Activated naive CD4-positive, alpha-beta T cell treated with Interleukin-2 at 50 U/mL for 16 hours (primary cell): ENCODE data around the gene SLC22A13.
"Not testable (repeated sequence)": the region's sequence is repeated elsewhere in the genome, so short reads cannot be mapped to it uniquely, and the experiment has no call there.

Experiments used
- DNase-seq: peaks from one replicate; pipeline ENCODE4 v3.0.0-alpha.2; 2020

The SLC22A13 gene, protein sequence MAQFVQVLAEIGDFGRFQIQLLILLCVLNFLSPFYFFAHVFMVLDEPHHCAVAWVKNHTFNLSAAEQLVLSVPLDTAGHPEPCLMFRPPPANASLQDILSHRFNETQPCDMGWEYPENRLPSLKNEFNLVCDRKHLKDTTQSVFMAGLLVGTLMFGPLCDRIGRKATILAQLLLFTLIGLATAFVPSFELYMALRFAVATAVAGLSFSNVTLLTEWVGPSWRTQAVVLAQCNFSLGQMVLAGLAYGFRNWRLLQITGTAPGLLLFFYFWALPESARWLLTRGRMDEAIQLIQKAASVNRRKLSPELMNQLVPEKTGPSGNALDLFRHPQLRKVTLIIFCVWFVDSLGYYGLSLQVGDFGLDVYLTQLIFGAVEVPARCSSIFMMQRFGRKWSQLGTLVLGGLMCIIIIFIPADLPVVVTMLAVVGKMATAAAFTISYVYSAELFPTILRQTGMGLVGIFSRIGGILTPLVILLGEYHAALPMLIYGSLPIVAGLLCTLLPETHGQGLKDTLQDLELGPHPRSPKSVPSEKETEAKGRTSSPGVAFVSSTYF

GRCh38 chr3:38265604-38266307 lies at the start of gene SLC22A13:
TSS of gene SLC22A13 (plus strand) at chr3:38265812. CDS start at chr3:38265861, 49 bp downstream.
- DNase-seq: no peak

GRCh38 chr3:38219609-38220197 lies 45.9 kb upstream of the SLC22A13 start:
- DNase-seq: no peak

GRCh38 chr3:38221005-38221404 lies 44.6 kb upstream of the SLC22A13 start:
- no peak for DNase-seq

DNA sequence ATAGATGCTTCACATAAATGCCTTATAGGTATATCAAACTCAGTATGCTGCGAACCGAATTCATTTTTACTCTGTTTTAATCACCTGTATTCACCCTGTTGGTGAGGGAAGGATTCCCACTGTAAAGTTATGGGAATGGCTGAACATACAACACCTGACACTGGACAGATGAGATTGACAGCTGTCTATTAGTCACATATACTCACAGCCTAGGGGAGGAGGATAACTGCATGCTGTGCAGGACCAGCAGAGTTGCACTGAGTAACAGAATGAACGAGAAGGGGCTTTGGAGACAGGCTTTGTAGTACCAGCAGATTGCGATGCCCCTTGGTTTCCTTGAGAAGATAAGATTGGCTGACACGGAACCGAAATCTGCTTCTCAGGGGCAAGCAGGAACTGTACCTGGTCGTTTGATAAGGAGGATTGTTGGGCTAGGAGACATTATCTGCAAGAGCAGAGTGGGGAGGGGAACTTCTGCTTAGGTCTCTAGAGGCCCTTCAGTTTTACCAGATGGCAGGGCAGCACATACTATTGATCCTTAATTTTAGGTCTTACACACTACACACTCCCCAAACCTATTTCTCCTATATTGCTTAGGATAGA lies 43.5 kb upstream of the SLC22A13 start:
- no peak for DNase-seq

DNA sequence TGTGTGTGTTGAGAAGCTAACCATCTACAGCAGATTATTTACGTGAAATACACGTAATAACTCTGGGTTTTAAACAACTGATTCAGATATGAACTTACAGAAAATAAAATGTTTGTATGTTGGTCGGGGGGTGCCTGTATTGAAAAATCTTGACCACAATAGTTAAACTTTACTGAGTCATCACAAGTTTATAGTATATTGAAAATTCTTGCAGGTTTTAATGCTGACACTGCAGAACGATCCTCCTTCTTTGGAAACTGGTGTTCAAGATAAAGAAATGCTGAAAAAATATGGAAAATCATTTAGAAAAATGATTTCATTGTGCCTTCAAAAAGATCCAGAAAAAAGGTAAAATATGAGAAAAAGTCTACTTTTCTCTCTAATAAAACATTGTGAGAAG lies 41.3 kb upstream of the SLC22A13 start:
- DNase-seq: no peak

DNA sequence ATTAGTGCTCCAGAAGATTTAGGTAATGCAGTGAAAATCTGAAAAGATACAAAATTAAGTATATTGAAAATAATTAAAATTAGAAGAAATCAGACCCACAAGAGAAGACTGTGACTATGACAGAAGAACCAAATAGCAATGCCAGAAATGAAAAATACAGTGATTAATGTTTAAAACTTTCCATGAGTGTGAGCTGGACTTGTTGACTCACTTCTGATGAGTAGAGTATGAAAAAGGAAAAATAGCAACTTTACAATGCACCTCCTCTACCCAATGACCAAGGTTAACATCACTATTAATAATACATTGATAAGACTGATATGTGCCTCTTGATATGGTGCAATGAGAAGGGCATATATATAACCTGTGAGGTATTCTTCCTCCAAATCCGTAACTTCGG lies 39.3 kb upstream of the SLC22A13 start:
- no peak for DNase-seq

DNA sequence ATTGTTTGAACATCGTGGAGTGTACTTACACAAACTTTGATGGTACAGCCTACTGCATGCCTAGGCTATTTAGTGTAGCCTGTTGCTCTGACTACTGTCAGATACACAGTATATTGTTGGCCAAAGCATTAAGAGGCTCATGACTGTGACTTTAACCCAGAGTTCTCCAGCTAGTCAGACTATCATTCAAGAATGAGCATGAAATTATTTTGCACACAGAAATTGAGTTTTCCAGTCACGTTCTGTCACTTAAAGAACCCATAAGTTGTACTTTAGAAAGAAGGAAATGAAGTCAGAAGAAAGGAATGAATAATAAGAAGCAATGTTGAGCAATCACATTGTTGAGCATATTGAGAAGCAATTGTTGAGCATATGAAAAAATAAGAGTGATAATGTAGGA lies 37.6 kb upstream of the SLC22A13 start:
- DNase-seq: no peak

GRCh38 chr3:38229036-38229435 lies 36.6 kb upstream of the SLC22A13 start:
- DNase-seq: no peak

GRCh38 chr3:38232701-38233100 lies 32.9 kb upstream of the SLC22A13 start:
- DNase-seq: no peak

DNA sequence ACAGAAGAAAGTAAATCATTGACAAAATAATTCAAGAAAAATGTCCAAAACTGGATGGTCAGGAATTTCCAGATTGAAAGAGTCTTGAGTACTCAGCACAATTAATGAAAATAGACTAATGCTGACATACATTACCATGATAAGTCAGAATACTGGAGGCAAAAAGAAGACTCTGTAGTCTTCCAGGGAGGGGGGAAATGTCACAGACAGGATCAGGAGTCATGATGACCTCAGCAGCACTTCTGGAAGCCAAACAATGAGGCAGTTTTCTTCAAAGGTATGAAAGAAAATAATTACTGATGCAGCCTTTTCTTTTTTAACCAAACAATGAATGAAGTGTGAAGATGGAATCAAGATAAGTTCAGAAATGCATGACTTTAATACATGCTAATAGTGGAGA lies 30.1 kb upstream of the SLC22A13 start:
- no peak for DNase-seq

GRCh38 chr3:38238416-38239008 lies 27.1 kb upstream of the SLC22A13 start:
- no peak for DNase-seq

DNA sequence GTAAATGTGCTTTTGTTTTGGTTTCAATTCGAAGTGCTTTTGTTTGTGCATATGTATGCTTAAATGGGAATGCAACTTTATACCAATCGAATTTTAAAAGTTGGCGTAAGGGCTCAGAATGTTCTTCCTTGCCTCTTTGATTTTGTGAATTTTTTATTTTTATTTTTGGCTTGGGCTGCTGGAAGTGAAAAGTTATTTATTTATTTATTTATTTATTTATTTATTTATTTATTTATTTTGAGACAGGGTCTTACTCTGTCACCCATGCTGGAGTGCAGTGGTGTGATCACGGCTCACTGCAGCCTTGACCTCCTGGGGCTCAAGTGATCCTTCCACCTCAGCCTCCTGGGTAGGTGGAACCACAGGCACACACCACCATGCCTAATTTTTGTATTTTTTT lies 22.8 kb upstream of the SLC22A13 start:
- DNase-seq: not testable (repeated sequence)

GRCh38 chr3:38245930-38246329 lies 19.7 kb upstream of the SLC22A13 start:
- DNase-seq: no peak

DNA sequence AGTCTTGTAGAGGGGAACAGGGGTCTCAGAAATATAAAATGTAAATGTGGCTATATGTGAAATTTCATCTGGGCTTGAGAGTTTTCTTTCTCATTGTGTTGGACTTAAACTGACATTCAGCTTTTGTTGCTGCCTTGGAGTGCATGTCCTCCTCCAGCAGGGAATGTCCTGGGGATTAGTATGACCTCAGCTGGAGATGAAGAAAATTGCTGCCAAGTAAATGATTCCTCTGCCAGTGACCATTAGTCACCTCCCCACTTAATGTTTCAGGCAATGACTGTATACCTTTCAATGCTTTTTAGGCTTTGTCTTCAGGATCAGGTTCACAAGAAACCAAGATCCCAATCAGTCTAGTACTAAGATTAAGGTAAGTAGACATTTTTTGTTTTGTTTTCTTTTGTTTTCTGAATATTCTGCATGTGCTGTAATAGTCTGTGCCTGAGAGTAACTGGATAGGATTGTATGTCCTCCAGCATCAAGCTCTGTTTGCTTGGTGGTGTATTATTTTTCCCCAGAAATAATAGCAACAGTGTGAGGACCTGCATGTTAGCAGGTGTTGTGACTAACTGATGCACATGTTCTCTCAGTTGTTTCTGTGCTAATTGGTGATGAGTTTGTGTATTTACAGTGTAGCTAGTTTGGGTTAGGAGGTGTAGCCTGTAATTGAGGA lies 18.1 kb upstream of the SLC22A13 start:
- no peak for DNase-seq

DNA sequence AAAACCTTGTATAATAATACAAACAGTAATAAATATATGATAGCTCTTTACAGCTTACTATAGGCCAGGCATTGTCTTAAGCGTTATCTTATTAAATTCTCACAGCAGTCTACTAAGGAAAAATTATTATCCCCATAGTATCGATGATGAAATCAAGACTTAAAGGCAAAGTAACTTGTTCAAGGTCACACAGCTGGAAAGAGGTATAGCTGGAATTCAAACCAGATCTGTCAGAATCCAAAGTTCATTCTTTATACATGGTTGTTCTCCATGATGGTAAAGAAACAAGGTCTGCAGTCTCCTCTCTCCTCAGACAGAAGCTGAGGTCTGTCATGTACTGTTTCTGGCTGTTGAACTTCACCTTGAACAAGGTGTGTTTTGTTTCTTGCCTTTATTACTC lies 15.4 kb upstream of the SLC22A13 start:
- no peak for DNase-seq

DNA sequence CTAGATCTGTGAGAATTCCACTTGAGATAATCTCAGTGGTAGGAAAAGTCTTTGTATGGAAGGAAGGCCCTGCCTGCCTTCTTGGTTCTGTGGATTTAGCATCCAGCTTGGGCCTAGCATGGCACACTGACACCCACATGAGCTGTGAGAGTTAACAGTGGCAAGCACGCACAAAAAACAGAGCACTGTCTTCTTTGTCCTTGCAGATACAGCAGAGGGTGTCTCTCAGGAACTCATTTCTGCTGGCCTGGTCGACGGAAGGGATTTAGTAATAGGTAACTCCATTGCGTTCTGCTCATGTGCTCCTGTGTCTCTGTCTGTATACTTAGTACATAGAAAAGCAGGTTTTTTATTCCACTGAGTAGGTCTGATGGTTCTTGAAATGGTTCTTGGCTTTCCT lies 14.4 kb upstream of the SLC22A13 start:
- no peak for DNase-seq

DNA sequence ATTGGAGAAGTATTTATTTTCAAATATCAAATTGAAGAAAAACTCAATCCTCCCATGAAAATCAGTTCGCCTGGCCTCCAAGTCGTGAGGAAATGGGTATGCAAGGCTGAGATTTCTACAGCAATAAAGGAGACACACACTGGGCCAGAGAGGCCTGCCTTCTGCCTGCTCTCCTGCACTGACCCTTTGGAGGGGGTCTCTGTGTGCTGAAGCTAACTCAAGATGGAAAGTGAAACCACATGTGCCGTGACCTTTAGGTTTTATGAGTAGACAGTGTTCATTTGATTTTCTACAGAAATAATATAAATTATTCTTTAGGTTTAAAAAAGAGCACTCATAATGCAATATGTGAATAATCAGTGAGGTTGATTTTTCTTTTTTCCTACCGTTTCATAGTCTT lies 11.9 kb upstream of the SLC22A13 start:
- no peak for DNase-seq

DNA sequence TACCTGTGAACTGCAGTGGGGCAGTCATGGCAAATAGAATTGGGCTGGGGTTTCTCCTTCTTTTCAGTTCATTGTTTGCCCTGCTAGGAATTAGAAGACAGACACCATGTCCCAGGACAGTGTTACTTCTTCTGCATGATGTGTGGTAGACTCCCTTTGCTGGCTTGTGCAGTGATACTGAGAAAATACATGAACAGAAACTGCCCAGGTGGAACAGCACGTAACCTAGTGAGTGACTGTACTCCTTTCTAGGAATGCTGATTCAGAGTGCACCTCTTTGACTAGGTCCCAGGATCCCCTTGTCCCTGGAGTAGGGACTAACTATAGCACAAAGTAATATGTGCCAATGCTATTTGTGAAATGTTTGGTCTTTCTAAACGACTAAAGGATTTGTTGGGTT lies 10.7 kb upstream of the SLC22A13 start:
- DNase-seq: no peak

DNA sequence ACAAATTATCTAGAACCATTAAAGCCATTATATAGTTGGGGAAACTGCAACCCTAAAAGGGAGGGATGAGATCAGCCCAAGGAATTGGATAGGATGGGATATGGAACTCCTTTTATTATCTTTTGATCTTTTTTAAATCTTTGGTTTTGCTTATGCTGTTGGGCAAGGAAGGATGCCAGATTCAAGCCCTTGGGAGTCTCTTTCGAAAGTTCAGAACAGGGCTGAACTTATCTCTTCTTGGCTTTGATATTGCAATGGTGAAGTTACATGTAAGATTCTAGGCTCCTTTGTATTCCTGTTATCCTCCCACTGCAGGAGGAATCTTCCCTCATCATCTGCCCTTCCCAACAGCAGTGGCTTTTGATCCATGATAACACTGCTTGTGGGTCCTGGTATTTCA lies 10.0 kb upstream of the SLC22A13 start:
- DNase-seq: no peak

- no peak for DNase-seq
Observed at GRCh38 chr3:38257583-38257982, 8.0 kb upstream of the SLC22A13 start.

DNA sequence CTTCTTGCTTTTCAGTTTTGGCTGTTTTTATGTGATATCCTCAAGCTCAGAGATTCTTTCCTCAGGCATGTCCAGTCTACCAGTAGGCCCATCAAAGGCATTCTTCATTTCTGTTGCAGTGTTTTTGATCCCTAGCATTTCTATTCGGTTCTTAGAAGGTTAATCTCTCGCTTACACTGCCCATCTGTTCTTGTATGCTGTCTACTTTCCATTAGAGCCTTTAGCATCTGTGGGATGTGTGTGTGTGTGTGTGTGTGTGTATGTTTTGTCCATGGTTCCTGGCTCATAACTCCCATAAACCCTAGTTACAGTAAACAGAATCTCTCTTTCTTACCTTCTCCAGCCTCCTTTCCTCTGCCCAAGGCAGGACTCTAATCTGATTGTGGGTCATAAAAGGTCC lies 5.1 kb upstream of the SLC22A13 start:
- DNase-seq: no peak

- DNase-seq: no peak
Observed at GRCh38 chr3:38264353-38264771, 1.2 kb upstream of the SLC22A13 start.
